ENCODE measurements around the gene FEN1. TPM values are rescaled to one million over a fixed set of nuclear protein-coding genes. Genes with fewer than 3 reads are reported as not detected.

Gene FEN1
- total RNA-seq, 1 donor from 2014 or later: 23.9 TPM

DNA sequence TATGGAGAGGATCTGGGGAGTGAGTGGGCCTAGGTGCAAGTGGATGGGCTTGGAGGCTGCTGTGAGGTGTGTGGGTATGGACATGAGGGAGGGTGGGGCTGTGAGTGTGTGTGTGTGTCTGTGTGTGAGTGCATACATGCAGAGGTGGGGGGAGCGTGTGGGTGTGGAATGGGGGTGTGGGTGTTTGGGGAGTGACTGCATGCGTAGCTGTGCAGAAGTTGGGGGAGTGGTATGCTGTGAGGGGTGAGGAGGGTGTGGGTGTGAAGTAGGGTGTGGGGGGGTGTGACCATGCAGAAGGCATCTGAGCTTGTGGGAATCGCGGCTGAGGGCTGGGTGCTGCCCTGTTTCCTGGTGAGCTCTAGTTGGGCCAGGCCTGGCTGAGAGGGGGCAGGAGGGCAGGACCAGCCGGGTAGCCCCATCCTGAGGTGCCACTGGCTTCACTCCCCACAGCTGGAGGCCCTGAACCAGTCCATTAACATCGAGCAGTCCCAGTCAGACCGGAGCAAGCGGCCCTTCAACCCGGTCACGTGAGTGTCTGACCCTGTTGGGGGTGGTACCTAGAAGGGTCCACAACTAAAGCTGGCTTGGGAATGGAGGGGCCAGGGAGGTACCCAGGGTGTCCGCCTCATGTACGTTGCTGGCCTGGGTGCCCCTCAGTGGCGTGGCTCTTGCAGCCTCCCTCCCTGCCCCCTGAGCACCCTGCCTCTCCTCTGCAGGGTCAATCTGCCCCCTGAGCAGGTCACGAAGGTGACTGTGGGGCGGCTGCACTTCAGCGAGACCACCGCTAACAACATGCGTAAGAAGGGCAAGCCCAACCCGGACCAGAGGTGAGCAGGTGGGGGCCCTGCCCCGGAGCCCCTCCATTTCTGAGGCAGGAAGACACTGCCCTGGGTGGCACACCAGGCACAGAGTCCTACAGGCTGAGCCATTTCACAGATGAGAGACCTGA is 16.8 kb upstream of the FEN1 start:
- no peak for ATAC-seq (ENCODE audit: low read depth)
- ChIA-PET CTCF (no interaction called here), POLR2A (no interaction called here)
- DNase-seq: no peak
- Mint-ChIP-seq H3K27me3 (peaks cover 5% of the 10 kb centered on the region), H3K9me3 (no peaks in the 10 kb centered on the region), H3K36me3 (ENCODE audit: low read depth) (no peaks in the 10 kb centered on the region), H3K27ac (no peak overlapping the region), H3K4me3 (no peak overlapping the region), H3K4me1 (peaks cover 14% of the 10 kb centered on the region)
- intact Hi-C loops (cut with micrococcal nuclease): loop anchor here (1.0 to 2.0 kb wide), 2 partner anchors 17 to 24 kb away; partner anchors contain the start of genes FEN1, MYRF and TMEM258
- TF ChIP-seq, protein P1, sequence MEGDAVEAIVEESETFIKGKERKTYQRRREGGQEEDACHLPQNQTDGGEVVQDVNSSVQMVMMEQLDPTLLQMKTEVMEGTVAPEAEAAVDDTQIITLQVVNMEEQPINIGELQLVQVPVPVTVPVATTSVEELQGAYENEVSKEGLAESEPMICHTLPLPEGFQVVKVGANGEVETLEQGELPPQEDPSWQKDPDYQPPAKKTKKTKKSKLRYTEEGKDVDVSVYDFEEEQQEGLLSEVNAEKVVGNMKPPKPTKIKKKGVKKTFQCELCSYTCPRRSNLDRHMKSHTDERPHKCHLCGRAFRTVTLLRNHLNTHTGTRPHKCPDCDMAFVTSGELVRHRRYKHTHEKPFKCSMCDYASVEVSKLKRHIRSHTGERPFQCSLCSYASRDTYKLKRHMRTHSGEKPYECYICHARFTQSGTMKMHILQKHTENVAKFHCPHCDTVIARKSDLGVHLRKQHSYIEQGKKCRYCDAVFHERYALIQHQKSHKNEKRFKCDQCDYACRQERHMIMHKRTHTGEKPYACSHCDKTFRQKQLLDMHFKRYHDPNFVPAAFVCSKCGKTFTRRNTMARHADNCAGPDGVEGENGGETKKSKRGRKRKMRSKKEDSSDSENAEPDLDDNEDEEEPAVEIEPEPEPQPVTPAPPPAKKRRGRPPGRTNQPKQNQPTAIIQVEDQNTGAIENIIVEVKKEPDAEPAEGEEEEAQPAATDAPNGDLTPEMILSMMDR (IDR thresholded peaks at IDR 0.05): no peak

DNA sequence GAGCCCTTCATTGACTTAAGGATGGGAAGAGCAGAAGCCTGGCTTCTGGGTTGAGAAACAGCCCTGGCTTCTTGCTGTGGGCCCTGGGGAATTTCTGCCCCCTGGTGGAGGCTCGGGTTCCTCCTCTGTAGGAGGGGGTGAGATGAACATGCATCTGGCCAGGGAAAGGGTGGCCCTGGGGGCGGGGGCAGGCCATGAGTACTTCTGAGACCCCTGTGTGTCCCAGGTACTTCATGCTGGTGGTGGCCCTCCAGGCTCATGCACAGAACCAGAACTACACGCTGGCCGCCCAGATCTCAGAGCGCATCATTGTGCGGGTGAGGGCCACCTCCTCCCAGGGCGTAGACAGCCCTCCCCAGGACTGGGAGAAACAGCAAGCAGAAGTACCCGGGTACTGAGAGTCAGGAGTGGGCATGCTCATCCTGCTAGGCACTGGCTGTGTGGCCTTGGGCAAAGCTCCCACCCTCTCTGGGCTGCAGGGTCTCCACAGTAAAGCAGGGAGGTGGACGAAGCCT is 16.1 kb upstream of the FEN1 start:
- DNase-seq (peak; percentile 50), ATAC-seq (ENCODE audit: low read depth) (peak; percentile 59)
- Mint-ChIP-seq H3K4me1 (peaks cover 14% of the 10 kb centered on the region), H3K4me3 (peak overlapping the region; percentile 59), H3K36me3 (ENCODE audit: low read depth) (no peaks in the 10 kb centered on the region), H3K27me3 (peaks cover 5% of the 10 kb centered on the region), H3K9me3 (no peaks in the 10 kb centered on the region), H3K27ac (no peak overlapping the region)
- CTCF ChIA-PET: no interaction called here
- POLR2A ChIA-PET: no interaction called here
- TF ChIP-seq, protein P1 (IDR thresholded peaks at IDR 0.05): no peak
- intact Hi-C loops (cut with micrococcal nuclease): loop anchor here (1.0 to 2.0 kb wide), 2 partner anchors 16 to 24 kb away; partner anchors contain the start of genes FEN1, MYRF and TMEM258

DNA sequence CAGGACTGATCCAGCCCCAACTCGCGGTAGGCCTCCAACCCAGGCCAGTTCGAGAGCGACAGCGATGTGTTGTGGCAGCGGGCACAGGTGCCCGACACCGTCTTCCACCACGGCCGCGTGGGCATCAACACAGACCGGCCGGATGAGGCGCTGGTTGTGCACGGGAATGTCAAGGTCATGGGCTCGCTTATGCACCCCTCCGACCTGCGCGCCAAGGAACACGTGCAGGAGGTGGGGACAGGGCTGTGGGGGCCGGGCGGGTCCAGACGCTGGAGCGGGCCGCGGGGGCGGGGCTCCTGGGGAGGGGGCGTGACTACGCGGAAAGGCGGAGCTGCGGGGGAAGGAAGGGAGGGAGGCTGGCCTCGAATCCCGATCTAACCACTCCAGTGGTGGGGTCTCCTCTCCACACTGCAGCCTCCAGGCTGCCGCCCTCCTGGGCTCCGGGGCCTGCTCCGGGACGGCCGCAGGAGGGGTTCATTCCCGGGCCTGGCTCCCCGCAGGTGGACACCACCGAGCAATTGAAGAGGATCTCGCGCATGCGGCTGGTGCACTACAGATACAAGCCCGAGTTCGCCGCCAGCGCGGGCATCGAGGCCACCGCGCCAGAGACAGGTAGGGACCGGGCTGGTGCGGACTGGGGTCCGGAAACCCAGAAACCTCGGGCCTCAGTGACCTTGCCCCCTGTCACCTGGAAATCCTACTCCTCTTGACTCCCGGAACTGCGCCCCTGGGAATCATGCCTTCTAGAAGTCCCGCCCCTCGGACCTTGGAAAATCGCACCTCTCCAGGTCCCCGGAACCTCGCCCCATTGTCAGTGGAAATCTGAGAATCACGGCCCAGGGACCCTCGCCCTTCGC is 15.2 kb upstream of the FEN1 start:
- ChIA-PET POLR2A (no interaction called here), CTCF (no interaction called here)
- Mint-ChIP-seq H3K27me3 (peaks cover 5% of the 10 kb centered on the region), H3K36me3 (ENCODE audit: low read depth) (no peaks in the 10 kb centered on the region), H3K4me1 (peaks cover 14% of the 10 kb centered on the region), H3K27ac (no peak overlapping the region), H3K9me3 (no peaks in the 10 kb centered on the region), H3K4me3 (peak overlapping the region; percentile 61)
- intact Hi-C loops (cut with micrococcal nuclease): loop anchor here (2.0 kb wide), 1 partner anchor 15 kb away; the partner anchor contains the start of genes FEN1 and TMEM258
- DNase-seq (peak; percentile 55), ATAC-seq (ENCODE audit: low read depth) (peak; percentile 78)
- TF ChIP-seq, protein P1 (IDR thresholded peaks at IDR 0.05): no peak

DNA sequence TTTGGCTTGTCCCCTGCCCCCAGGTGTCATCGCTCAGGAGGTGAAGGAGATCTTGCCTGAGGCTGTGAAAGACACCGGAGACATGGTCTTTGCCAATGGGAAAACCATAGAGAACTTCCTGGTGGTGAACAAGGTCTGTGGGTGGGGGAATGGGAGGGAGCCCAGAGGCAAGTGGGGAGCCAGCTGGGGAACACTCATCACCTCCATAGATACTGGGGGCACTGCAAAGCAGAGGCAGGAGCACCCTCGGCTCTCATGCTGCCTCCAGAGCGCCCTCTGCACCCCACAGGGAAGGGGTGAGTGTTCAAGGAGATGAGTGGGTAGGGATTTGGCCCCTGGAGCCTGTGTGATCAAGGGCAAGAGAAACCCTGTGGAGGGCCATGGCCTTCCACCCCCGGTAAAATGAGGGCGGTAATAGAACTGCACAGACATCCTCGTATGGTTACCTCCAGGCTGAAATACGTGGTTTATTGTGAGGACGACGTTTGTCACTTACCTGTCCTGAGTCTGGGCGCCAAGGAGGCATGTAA is 14.3 kb upstream of the FEN1 start:
- ChIA-PET CTCF (no interaction called here), POLR2A (no interaction called here)
- DNase-seq (no peak), ATAC-seq (ENCODE audit: low read depth) (no peak)
- Mint-ChIP-seq H3K9me3 (no peaks in the 10 kb centered on the region), H3K4me1 (peaks cover 14% of the 10 kb centered on the region), H3K36me3 (ENCODE audit: low read depth) (peaks cover 4% of the 10 kb centered on the region), H3K27me3 (peaks cover 5% of the 10 kb centered on the region), H3K27ac (no peak overlapping the region), H3K4me3 (peak overlapping the region; percentile 61)
- TF ChIP-seq, protein P1 (IDR thresholded peaks at IDR 0.05): no peak
- intact Hi-C loops (cut with micrococcal nuclease): no loop called here
